Hematopoietic multipotent progenitor cell treated with erythropoietin and hydrocortisone succinate and interleukin-3 and kit ligand, for 6 days (in vitro differentiated cells): ENCODE data around the gene CCL18.
"Not testable (repeated sequence)": the region's sequence is repeated elsewhere in the genome, so short reads cannot be mapped to it uniquely, and the experiment has no call there.

ENCODE experiments used
- DNase-seq: peaks from one replicate; pipeline ENCODE4 v3.0.0-alpha.2; 2015

Gene CCL18

GRCh38 chr17:36063786-36064541 lies at the start of gene CCL18:
Gene CCL18, plus strand, starts transcription at chr17:36064272. Its CDS starts 71 bp downstream, at chr17:36064343.
- DNase-seq: no peak

- DNase-seq: no peak
Measured at GRCh38 chr17:36014946-36015345, 49.1 kb upstream of the CCL18 start.

- not testable (repeated sequence) for DNase-seq
Measured at GRCh38 chr17:36015895-36016294, 48.2 kb upstream of the CCL18 start.

- no peak for DNase-seq
Measured at GRCh38 chr17:36016555-36016954, 47.5 kb upstream of the CCL18 start.

GRCh38 chr17:36017799-36018198 lies 46.3 kb upstream of the CCL18 start, which contains the start of gene CCL23:
Gene CCL23, minus strand, starts transcription at chr17:36017972. Its CDS starts 75 bp downstream, at chr17:36017897.
- peak; percentile 41 for DNase-seq

GRCh38 chr17:36019423-36019822 lies 44.6 kb upstream of the CCL18 start:
- no peak for DNase-seq

- no peak for DNase-seq
Measured at GRCh38 chr17:36024106-36024869, 39.8 kb upstream of the CCL18 start.

- no peak for DNase-seq
Measured at GRCh38 chr17:36027761-36028160, 36.3 kb upstream of the CCL18 start.

GRCh38 chr17:36030956-36031355 lies 33.1 kb upstream of the CCL18 start:
- no peak for DNase-seq

- peak; percentile 87 for DNase-seq
Measured at GRCh38 chr17:36034127-36034526, 29.9 kb upstream of the CCL18 start.

GRCh38 chr17:36036235-36036634 lies 27.8 kb upstream of the CCL18 start:
- DNase-seq: peak; percentile 57

- peak; percentile 94 for DNase-seq
Measured at GRCh38 chr17:36048066-36048465, 16.0 kb upstream of the CCL18 start.

GRCh38 chr17:36049643-36050042 lies 14.4 kb upstream of the CCL18 start:
- no peak for DNase-seq

GRCh38 chr17:36055171-36055570 lies 8.9 kb upstream of the CCL18 start:
- DNase-seq: no peak

GRCh38 chr17:36055921-36056520 lies 8.1 kb upstream of the CCL18 start:
- no peak for DNase-seq

GRCh38 chr17:36057911-36058310 lies 6.2 kb upstream of the CCL18 start:
- no peak for DNase-seq

- no peak for DNase-seq
Measured at GRCh38 chr17:36059406-36059805, 4.7 kb upstream of the CCL18 start.

- no peak for DNase-seq
Measured at GRCh38 chr17:36060816-36061215, 3.3 kb upstream of the CCL18 start.

GRCh38 chr17:36066365-36066985 lies 2.4 kb downstream of the CCL18 start:
- DNase-seq: peak; percentile 72

GRCh38 chr17:36068524-36068923 lies 4.5 kb downstream of the CCL18 start:
- DNase-seq: peak; percentile 28

GRCh38 chr17:36069136-36069535 lies 5.1 kb downstream of the CCL18 start:
- no peak for DNase-seq

GRCh38 chr17:36070427-36070826 lies 6.4 kb downstream of the CCL18 start:
- DNase-seq: no peak

- DNase-seq: peak; percentile 48
Measured at GRCh38 chr17:36071751-36072150, 7.7 kb downstream of the CCL18 start.
